ENCODE measurements around the gene PRKCSH.

DNA sequence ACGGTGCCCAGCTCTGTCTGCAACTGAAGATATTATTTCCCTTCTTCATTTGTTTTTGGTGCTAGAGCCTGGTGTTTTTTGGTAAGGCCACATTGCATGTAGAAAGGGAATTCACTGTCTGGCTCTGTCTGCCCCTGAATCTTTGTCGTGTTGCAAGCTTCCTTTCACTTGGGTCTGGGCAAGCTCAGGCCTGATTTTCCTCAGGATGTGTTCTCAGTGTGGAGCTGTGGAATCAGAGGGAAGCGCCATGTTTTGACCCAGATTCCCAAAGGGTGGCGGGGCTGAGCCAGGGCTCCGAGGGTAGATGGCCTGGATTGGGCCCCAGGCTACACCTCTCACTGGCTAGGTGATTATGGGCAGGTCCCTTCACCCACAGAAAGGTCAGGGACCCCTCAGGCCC lies 8.6 kb downstream of the PRKCSH start:
- TF ChIP-seq POLR2AphosphoS5 (IDR thresholded peaks at IDR 0.05; ENCODE audit: low read depth, low read length) (no peak), REST (IDR thresholded peaks at IDR 0.05; ENCODE audit: insufficient read depth in 1 of 2, low read depth in 2 of 2, low read length in 2 of 2) (no peak)
